HG03342 (cell line): ENCODE results near the gene MFAP2.
"Not testable (repeated sequence)": the region's sequence is repeated elsewhere in the genome, so short reads cannot be mapped to it uniquely, and the experiment has no call there.

Experiments
- ATAC-seq: cut with Tn5 transposase; IDR thresholded peaks from one replicate; pipeline ENCODE4 v1.9.1; 2021; ENCODE audit warnings: mild to moderate bottlenecking, moderate library complexity; ENCODE audit not compliant: unreplicated experiment

The MFAP2 gene

GRCh38 chr1:16931206-16931934 lies 49.0 kb downstream of the MFAP2 start:
- ATAC-seq, result not testable (repeated sequence)

- not testable (repeated sequence) for ATAC-seq
Measured at GRCh38 chr1:16929146-16930041, 51.0 kb downstream of the MFAP2 start.

- no peak for ATAC-seq
Measured at GRCh38 chr1:16927711-16928485, 52.5 kb downstream of the MFAP2 start.

GRCh38 chr1:16927256-16927655 lies 53.2 kb downstream of the MFAP2 start:
- ATAC-seq, result no peak

- ATAC-seq, result no peak
Measured at GRCh38 chr1:16926491-16927073, 53.8 kb downstream of the MFAP2 start.

- ATAC-seq, result no peak
Measured at GRCh38 chr1:16925635-16926490, 54.6 kb downstream of the MFAP2 start.

GRCh38 chr1:16924919-16925477 lies 55.4 kb downstream of the MFAP2 start:
- ATAC-seq, result no peak
